HL-60 (cell line): ENCODE data around the gene MACROD2.

Experiments
- DNase-seq, 2 experiments: peaks; one replicate each; pipeline ENCODE4 v3.0.0-alpha.2; 2010 to 2020; ENCODE audit warnings: low read depth in 1 of 2, low spot score in 1 of 2
- H3K27ac ChIP-seq: fragments of 250-450 bp; sonication (Bioruptor Pico); replicated peaks from 2 replicates; pipeline ENCODE4 v1.5.1; 2020; ENCODE audit warnings: mild to moderate bottlenecking, moderate library complexity
- H3K27me3 ChIP-seq: fragments of 250-450 bp; sonication (Bioruptor Pico); 2 replicates; pipeline ENCODE4 v1.5.1; 2021; ENCODE audit warnings: mild to moderate bottlenecking, moderate library complexity; ENCODE audit not compliant: insufficient read depth, poor library complexity, severe bottlenecking
- H3K4me3 ChIP-seq: replicated peaks from 2 replicates; pipeline ENCODE4 v1.5.1; 2011; ENCODE audit warnings: mild to moderate bottlenecking, control low read depth, low read length; ENCODE audit not compliant: insufficient read depth
- GABPA ChIP-seq: IDR thresholded peaks from 2 replicates; pipeline ENCODE4 v1.6.1; 2012; ENCODE audit warnings: low read depth
- POLR2AphosphoS5 ChIP-seq: IDR thresholded peaks from 2 replicates; pipeline ENCODE4 v1.6.1; 2012; ENCODE audit warnings: low read depth
- SPI1 ChIP-seq: IDR thresholded peaks from 2 replicates; pipeline ENCODE4 v1.6.1; 2012; ENCODE audit warnings: low read depth, mild to moderate bottlenecking, borderline replicate concordance
- TF ChIP-seq, protein P1 (sequence below): IDR thresholded peaks from 2 replicates; pipeline ENCODE4 v1.6.1; 2012; ENCODE audit warnings: low read depth; ENCODE audit not compliant: insufficient replicate concordance
- TF ChIP-seq, protein P2 (sequence below): IDR thresholded peaks from one replicate; pipeline ENCODE4 v1.5.1; 2011; ENCODE audit warnings: low read length, control low read depth, inconsistent platforms; ENCODE audit not compliant: insufficient read depth

Gene MACROD2

DNA sequence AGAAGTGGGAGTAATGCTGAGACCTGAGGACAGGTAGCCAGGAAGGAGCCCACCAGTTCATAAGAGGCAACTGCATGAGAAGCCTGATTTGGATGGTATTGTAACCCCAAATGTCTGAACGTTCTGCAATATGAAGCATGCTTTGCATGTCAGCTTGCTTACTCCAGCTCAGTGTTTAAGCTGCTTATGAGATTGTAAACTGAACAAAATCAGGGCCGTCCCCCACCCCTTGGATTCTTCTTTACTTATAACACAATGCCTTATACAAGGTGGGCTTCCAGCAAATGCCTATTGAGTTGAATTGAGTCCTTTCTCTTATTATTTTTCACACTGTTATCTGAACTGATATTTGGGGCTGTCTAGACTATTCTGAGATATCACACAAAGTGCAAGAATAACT, 1816.6 kb downstream of the MACROD2 start:
- Histone ChIP-seq H3K27ac (no peak overlapping the region), H3K27me3 (no peaks in the 10 kb centered on the region), H3K4me3 (no peak overlapping the region)
- DNase-seq: no peak
- TF ChIP-seq SPI1 (no peak), POLR2AphosphoS5 (no peak), GABPA (no peak)
- TF ChIP-seq, protein P1, sequence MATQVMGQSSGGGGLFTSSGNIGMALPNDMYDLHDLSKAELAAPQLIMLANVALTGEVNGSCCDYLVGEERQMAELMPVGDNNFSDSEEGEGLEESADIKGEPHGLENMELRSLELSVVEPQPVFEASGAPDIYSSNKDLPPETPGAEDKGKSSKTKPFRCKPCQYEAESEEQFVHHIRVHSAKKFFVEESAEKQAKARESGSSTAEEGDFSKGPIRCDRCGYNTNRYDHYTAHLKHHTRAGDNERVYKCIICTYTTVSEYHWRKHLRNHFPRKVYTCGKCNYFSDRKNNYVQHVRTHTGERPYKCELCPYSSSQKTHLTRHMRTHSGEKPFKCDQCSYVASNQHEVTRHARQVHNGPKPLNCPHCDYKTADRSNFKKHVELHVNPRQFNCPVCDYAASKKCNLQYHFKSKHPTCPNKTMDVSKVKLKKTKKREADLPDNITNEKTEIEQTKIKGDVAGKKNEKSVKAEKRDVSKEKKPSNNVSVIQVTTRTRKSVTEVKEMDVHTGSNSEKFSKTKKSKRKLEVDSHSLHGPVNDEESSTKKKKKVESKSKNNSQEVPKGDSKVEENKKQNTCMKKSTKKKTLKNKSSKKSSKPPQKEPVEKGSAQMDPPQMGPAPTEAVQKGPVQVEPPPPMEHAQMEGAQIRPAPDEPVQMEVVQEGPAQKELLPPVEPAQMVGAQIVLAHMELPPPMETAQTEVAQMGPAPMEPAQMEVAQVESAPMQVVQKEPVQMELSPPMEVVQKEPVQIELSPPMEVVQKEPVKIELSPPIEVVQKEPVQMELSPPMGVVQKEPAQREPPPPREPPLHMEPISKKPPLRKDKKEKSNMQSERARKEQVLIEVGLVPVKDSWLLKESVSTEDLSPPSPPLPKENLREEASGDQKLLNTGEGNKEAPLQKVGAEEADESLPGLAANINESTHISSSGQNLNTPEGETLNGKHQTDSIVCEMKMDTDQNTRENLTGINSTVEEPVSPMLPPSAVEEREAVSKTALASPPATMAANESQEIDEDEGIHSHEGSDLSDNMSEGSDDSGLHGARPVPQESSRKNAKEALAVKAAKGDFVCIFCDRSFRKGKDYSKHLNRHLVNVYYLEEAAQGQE: no peak
- TF ChIP-seq, protein P2, sequence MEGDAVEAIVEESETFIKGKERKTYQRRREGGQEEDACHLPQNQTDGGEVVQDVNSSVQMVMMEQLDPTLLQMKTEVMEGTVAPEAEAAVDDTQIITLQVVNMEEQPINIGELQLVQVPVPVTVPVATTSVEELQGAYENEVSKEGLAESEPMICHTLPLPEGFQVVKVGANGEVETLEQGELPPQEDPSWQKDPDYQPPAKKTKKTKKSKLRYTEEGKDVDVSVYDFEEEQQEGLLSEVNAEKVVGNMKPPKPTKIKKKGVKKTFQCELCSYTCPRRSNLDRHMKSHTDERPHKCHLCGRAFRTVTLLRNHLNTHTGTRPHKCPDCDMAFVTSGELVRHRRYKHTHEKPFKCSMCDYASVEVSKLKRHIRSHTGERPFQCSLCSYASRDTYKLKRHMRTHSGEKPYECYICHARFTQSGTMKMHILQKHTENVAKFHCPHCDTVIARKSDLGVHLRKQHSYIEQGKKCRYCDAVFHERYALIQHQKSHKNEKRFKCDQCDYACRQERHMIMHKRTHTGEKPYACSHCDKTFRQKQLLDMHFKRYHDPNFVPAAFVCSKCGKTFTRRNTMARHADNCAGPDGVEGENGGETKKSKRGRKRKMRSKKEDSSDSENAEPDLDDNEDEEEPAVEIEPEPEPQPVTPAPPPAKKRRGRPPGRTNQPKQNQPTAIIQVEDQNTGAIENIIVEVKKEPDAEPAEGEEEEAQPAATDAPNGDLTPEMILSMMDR: no peak

DNA sequence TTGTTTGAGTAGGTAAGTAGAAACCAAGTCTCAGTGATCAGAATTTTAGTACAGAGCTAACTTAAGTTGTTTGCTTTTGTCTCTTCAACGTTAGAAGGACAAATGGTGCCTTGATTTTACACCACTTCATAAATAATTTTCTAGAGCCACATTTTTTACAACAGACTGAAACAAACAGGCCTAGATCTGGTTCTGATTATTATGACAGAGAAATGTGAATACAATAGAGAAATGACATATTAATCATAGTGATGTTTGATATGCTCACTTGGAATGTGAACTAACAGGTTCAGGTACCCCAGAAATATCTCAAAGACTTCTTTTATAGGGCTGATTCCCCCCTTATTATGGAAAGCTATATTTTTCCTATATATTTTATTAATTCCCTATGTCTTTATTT, 1817.4 kb downstream of the MACROD2 start:
- DNase-seq: no peak
- TF ChIP-seq, protein P1: no peak
- TF ChIP-seq GABPA: no peak
- no peak for TF ChIP-seq POLR2AphosphoS5
- TF ChIP-seq SPI1: no peak
- H3K4me3 ChIP-seq: no peak overlapping the region
- H3K27ac ChIP-seq: no peak overlapping the region
- no peaks in the 10 kb centered on the region for H3K27me3 ChIP-seq

DNA sequence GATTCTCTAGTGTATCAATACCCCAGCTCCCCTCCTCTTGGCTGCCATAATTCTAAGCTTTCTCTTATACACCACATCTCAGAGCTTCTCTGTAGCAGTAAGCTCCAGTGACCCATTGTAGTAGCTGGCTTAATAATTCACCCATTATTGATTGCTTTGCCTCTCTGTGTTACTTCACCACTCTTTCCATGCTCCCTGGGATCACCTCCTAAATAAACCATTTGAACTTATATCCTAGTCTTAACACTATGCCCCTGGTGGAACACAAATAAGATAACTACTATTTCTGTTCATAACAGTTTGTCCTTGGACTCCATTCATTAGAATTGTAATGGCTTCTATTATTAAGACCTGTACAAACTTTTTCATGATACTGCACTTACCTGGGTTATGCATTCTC, 1819.0 kb downstream of the MACROD2 start:
- H3K4me3 ChIP-seq: no peak overlapping the region
- DNase-seq: no peak
- TF ChIP-seq, protein P1: no peak
- no peak for TF ChIP-seq SPI1
- no peak for TF ChIP-seq GABPA
- TF ChIP-seq, protein P2: no peak
- H3K27ac ChIP-seq: no peak overlapping the region
- H3K27me3 ChIP-seq: no peaks in the 10 kb centered on the region
